Activated CD8-positive, alpha-beta memory T cell treated with anti-CD3 and anti-CD28 coated beads, Interleukin-2, amount 10 ng/mL, durations not matched to agents 7 days and 5 days (primary cell): ENCODE measurements around the gene SLIT3. TPM values are rescaled to one million over a fixed set of nuclear protein-coding genes. Genes with fewer than 3 reads are reported as not detected.

Experiments
- ATAC-seq: fragments of 150-1000 bp; cut with Tn5 transposase; one replicate; pipeline ENCODE4 v1.10.0; 2021; ENCODE audit warnings: moderate library complexity
- CTCF ChIA-PET: fragments of 350-600 bp; sonication (Branson Sonifier 250); formaldehyde crosslinking; loops from one replicate; lab custom pipeline; 2021; ENCODE audit warnings: antibody characterized with exemption; lab: Charles Lee
- DNase-seq: peaks from one replicate; pipeline ENCODE4 v3.0.0-alpha.2; 2020
- H3K27ac Mint-ChIP-seq: one replicate; pipeline ENCODE4 v1.8.0; 2021; ENCODE audit warnings: mild to moderate bottlenecking, mixed read lengths
- H3K27me3 Mint-ChIP-seq: one replicate; pipeline ENCODE4 v1.8.0; 2021; ENCODE audit warnings: mixed read lengths
- H3K36me3 Mint-ChIP-seq: one replicate; pipeline ENCODE4 v1.8.0; 2021; ENCODE audit warnings: mild to moderate bottlenecking, mixed read lengths
- H3K4me1 Mint-ChIP-seq: one replicate; pipeline ENCODE4 v1.8.0; 2021; ENCODE audit warnings: mixed read lengths
- H3K4me3 Mint-ChIP-seq: one replicate; pipeline ENCODE4 v1.8.0; 2021; ENCODE audit warnings: mild to moderate bottlenecking, moderate library complexity, mixed read lengths
- H3K9me3 Mint-ChIP-seq: one replicate; pipeline ENCODE4 v1.8.0; 2022; ENCODE audit warnings: low read depth, mixed read lengths
- total RNA-seq, 2 experiments: library from RNA; stranded (reverse); gene quantifications; one replicate each; pipeline ENCODE4 v1.2.3, GENCODE V29; 2021

SLIT3 gene
- total RNA-seq, 2 experiments from 2014 or later, result 0.09 TPM; not detected in 1

DNA sequence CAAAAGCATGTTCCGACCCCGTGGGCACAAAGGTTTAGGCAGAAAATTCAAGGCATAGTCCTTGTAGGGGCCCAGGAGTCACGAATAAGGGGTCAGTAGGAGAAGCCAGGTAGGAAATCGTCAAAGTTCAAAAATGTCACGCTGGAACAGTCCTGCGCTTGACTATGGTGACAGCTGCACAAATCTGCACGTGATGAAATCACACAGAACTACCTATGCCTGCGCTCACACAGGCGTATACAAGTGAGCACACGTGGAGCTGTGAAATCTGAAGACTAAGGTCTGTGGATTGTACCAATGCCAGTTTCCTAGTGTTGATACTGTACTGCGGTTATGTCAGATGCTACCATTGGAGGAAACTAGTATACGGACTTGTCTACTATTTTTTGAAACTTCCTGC lies 418.7 kb downstream of the SLIT3 start:
- CTCF ChIA-PET, result no interaction called here
- Mint-ChIP-seq H3K27ac (no peak overlapping the region), H3K9me3 (no peaks in the 10 kb centered on the region), H3K4me3 (no peak overlapping the region), H3K4me1 (no peaks in the 10 kb centered on the region), H3K36me3 (no peaks in the 10 kb centered on the region), H3K27me3 (peaks cover 4% of the 10 kb centered on the region)
- ATAC-seq, result no peak
- no peak for DNase-seq

DNA sequence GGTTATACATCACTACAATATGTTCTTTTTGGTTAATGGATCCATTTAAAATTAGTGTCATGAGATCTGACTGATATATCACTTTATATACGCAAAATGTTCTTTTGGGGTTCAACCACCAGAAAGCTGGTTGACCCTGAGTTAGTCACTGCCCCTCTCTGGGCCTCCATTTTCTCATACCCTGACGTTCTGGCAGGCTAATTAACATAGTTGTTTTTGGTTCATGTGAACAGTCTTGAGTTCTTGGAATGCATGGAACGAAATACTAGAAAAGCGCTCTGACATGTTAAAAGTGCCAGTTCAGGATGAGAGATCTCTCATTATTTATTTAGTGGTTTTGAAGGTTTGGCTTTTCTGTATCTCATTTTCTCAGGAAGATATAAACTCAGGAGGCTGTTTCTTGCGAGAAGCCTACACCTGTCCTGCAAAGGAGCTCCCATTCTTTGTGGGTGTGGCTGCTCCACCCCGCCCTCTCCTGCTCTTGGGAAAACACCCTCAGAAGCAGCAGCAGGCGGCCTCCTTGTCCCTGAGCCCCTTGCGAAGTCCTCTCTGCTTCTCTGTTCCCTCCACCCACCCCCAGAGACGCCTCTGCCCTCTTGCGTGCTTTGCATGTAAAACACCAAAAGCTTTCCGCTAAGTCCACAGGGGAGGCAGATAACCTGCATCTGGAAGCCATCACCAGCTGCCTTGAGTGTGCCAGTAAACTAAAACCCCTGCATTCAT lies 419.4 kb downstream of the SLIT3 start:
- DNase-seq (no peak), ATAC-seq (no peak)
- Mint-ChIP-seq H3K27me3 (peaks cover 8% of the 10 kb centered on the region), H3K4me3 (no peak overlapping the region), H3K36me3 (no peaks in the 10 kb centered on the region), H3K9me3 (no peaks in the 10 kb centered on the region), H3K27ac (no peak overlapping the region), H3K4me1 (no peaks in the 10 kb centered on the region)
- CTCF ChIA-PET, result no interaction called here

DNA sequence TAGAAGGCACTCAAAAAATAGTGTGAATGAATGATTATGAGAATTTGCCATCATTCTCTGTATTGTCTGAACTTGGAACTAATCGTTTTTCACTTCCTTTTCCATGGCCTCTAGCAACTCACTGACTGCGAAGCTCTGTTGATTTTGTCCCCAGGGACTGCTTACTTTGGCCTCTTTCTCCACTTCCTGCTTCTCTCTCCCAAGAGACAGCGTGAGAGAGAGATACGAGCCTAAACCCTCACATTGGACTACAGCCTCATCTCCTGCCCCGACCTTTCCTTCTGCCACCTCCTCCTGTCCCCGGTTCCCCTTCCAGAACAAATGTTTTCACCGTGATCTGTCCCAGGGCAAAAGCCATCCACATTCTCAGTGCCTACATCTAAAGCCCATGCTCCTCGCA lies 421.0 kb downstream of the SLIT3 start:
- H3K4me1 Mint-ChIP-seq, result no peaks in the 10 kb centered on the region
- no peak overlapping the region for H3K4me3 Mint-ChIP-seq
- CTCF ChIA-PET, result no interaction called here
- no peak overlapping the region for H3K27ac Mint-ChIP-seq
- H3K27me3 Mint-ChIP-seq, result peaks cover 11% of the 10 kb centered on the region
- ATAC-seq (no peak), DNase-seq (no peak)
- no peaks in the 10 kb centered on the region for H3K9me3 Mint-ChIP-seq
- H3K36me3 Mint-ChIP-seq, result no peaks in the 10 kb centered on the region

DNA sequence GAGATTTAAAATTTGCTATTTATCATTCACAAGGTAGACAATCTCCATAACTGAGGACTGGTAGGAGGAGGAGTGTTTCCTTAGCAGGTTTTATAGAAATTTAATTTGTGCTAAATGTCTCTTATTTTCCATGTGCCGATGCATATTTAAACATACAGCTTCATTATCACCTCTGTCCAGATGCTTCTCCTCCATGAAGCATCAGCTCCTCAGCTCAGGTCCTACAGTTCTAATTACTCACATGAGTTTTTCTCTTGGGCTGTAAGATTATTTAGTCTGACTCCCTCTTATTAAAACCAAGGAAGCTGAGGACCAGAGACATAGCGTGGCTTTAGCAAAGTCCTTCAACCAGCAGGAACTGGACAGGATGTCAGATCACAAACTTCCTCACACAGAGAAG lies 421.6 kb downstream of the SLIT3 start:
- CTCF ChIA-PET, result no interaction called here
- H3K27ac Mint-ChIP-seq, result no peak overlapping the region
- H3K4me1 Mint-ChIP-seq, result no peaks in the 10 kb centered on the region
- H3K4me3 Mint-ChIP-seq, result no peak overlapping the region
- H3K9me3 Mint-ChIP-seq, result no peaks in the 10 kb centered on the region
- H3K27me3 Mint-ChIP-seq, result peaks cover 11% of the 10 kb centered on the region
- no peak for ATAC-seq
- DNase-seq, result no peak
- no peaks in the 10 kb centered on the region for H3K36me3 Mint-ChIP-seq

DNA sequence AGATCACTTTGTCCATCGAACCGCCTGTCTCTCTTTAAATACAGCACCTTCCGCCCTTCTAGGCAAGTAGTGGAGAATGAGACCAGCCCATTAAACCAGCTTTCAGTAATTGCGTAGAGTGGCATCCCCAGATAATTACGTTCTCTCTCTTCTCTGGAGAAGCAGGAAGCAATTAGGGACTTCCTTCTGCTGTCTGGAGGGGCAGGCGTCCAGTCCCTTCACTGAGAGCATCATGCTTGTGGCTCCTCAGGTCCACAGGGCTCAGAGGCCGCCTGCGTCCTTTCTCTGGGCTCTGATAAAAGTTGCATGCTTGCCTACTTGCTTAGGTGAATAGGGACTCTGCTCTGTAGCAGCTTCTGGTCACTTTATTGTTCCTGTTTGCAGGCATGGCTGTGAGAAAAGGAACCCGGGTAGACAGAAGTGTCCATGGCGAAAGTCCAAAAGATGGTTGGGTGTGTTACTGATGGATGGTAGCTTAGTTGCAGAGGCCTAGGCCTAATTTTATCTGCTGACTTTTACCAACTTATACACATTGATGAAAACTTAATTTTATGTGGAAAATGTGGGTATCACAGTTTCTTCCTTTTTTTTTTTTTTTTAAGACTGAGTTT lies 422.7 kb downstream of the SLIT3 start:
- Mint-ChIP-seq H3K9me3 (no peaks in the 10 kb centered on the region), H3K27ac (no peak overlapping the region), H3K27me3 (peaks cover 11% of the 10 kb centered on the region), H3K4me3 (no peak overlapping the region), H3K36me3 (no peaks in the 10 kb centered on the region), H3K4me1 (no peaks in the 10 kb centered on the region)
- DNase-seq (no peak), ATAC-seq (no peak)
- CTCF ChIA-PET, result interaction anchor here (0.7 kb wide), 1 partner anchor 142 kb away, joined by 4 read pairs; no protein-coding TSS in a partner anchor

DNA sequence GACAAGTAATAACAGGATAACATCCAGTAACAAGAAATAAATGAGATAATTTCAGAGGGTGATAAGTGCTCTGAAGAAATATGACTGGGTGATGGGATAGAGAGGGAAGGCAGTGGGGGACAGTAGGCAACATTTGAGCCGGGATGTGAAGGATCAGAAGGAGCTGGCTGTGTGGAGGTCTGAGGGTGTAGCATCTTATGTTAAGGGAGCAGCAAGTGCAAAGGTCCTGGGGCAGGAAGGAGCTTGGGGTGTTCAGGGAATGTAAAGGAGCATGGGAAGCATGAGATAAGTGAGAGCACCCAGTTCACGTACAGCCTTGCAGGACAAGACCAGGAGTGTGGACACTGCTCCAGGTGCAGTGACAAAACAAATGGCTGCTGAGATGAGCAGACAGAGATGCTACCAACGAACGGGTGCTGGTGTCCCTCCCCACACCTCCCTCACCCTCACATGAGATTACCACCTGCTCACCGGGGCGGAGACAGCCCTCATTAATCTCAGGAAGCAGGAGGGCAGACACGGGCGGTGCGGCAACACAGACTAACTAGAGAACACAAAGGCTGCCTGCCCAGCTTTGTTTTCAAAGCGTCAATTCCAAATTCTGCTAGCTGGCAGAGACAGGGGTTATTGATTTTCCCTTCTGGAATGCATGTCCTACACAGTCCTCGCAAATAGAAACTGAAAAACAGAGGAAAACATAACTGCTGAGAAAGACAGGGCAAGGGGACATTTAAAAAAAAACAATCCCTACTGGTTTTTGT lies 423.6 kb downstream of the SLIT3 start:
- no peaks in the 10 kb centered on the region for H3K36me3 Mint-ChIP-seq
- H3K9me3 Mint-ChIP-seq, result no peaks in the 10 kb centered on the region
- ATAC-seq (no peak), DNase-seq (no peak)
- no peak overlapping the region for H3K27ac Mint-ChIP-seq
- CTCF ChIA-PET, result no interaction called here
- H3K4me3 Mint-ChIP-seq, result no peak overlapping the region
- H3K27me3 Mint-ChIP-seq, result peaks cover 11% of the 10 kb centered on the region
- no peaks in the 10 kb centered on the region for H3K4me1 Mint-ChIP-seq

DNA sequence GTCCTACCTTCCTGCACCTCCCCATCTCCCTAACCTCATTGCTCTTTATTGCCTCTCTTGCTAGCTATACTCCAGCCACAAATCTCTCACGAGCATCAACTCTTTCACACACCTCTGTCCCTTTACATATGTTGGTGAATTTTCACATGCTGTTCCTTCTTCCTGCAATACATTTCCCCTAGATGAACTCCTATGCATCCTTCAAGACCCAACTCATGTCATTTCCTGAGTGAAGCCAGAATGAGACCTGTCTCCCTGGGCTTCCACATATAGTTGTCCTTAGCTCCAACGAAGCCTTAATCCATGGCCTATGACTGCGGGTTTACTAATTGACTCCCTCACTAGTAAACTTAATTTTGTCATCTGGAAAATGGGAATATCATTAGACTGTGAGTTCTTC lies 424.5 kb downstream of the SLIT3 start:
- Mint-ChIP-seq H3K4me3 (no peak overlapping the region), H3K4me1 (no peaks in the 10 kb centered on the region), H3K36me3 (no peaks in the 10 kb centered on the region), H3K27me3 (peaks cover 13% of the 10 kb centered on the region), H3K9me3 (no peaks in the 10 kb centered on the region), H3K27ac (no peak overlapping the region)
- ATAC-seq (no peak), DNase-seq (no peak)
- CTCF ChIA-PET, result no interaction called here

DNA sequence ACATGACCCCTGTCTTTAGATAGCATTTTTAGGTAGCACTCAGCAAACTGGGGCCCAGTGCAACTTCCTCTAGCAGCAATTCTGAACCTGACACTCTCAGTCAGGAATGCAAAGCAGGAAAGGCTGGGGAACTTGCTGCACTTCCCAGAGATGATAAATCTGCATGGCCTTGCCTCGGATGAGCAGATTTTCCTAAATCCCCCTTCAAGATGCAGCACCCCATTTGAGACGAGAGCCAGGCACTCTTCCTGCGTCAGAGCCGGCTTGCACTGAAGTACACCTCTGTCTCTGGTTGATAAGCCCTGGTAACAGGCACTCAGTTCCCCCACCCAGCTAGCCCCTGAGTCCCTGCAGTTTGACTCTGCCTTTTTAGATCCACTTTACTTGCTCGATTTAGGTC lies 425.1 kb downstream of the SLIT3 start:
- H3K4me3 Mint-ChIP-seq, result no peak overlapping the region
- H3K27me3 Mint-ChIP-seq, result peaks cover 13% of the 10 kb centered on the region
- H3K9me3 Mint-ChIP-seq, result no peaks in the 10 kb centered on the region
- DNase-seq (no peak), ATAC-seq (no peak)
- no peaks in the 10 kb centered on the region for H3K4me1 Mint-ChIP-seq
- H3K36me3 Mint-ChIP-seq, result no peaks in the 10 kb centered on the region
- H3K27ac Mint-ChIP-seq, result no peak overlapping the region
- CTCF ChIA-PET, result no interaction called here

DNA sequence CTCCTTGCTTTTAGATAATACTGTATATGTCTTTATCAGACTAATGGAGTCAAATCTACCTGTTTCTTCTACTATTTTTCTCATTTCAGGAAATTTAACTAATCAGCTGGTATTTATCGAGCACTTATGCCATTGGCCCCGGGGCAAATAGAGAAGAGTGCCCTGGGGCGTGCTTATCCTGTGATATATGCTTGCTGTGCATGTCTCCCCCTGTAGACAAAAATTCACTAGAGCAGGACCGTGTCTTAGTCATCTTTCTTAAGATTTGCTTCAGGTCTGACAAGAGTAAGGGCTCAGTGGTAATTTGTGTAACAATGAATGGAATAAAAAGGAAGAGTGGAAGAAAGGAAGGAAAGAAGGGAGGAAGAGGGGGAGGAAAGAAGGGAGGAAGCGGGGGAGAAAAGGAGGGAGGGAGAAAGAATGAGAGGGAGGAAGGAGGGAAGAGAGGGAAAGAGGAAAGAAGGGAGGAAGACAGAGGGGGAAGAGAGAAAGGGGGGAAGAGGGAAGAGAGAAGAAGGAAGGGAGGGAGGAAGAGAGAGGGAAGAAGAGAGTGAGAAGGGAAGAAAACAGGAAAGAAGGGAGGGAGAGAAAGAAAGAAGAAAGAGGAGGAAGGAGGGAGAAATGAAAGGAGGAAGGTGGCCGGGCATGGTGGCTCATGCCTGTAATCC lies 426.1 kb downstream of the SLIT3 start:
- peaks cover 11% of the 10 kb centered on the region for H3K27me3 Mint-ChIP-seq
- no peak overlapping the region for H3K27ac Mint-ChIP-seq
- no peaks in the 10 kb centered on the region for H3K4me1 Mint-ChIP-seq
- H3K9me3 Mint-ChIP-seq, result no peaks in the 10 kb centered on the region
- no peak for ATAC-seq
- CTCF ChIA-PET, result no interaction called here
- no peaks in the 10 kb centered on the region for H3K36me3 Mint-ChIP-seq
- DNase-seq, result no peak
- no peak overlapping the region for H3K4me3 Mint-ChIP-seq

DNA sequence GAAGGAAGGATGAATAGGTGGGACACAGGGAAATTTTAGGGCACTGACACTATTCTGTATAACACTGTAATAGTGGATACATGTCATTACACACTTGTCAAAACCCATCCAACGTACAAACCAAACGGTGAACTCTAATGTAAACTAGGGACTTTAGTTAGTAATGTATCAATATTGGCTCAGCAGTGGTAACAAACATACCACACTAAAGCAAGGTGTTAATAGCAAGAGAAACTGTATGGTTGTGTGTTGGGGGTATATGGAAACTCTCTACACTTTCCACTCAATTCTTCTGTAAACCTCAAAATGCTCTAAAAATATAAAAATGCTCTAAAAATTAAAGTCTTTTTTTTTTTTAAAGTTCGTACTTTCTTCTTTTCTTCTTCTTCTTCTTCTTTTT lies 428.7 kb downstream of the SLIT3 start:
- Mint-ChIP-seq H3K36me3 (no peaks in the 10 kb centered on the region), H3K4me3 (no peak overlapping the region), H3K27me3 (peaks cover 9% of the 10 kb centered on the region), H3K9me3 (no peaks in the 10 kb centered on the region), H3K27ac (no peak overlapping the region), H3K4me1 (no peaks in the 10 kb centered on the region)
- ATAC-seq, result no peak
- no peak for DNase-seq
- CTCF ChIA-PET, result no interaction called here

DNA sequence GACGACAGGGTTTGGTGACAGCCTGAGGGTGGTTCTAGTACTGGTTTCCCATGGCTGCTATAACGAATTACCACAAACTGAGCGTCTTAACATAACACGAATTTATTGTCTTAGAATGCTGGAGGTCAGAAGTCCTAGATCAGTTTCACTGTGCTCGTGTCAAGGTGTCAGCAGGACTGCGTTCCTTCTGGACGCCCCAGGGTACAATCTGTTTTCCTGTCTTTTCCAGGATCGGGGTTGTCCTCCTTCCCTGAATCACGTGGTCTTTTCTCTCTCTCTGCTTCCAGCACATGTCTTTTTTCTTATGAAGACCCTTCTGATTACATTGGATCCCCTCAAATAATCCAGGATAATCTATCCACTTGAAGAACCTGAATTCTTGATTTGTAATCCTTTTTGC lies 430.0 kb downstream of the SLIT3 start:
- ATAC-seq (no peak), DNase-seq (no peak)
- Mint-ChIP-seq H3K4me1 (no peaks in the 10 kb centered on the region), H3K9me3 (no peaks in the 10 kb centered on the region), H3K27ac (no peak overlapping the region), H3K4me3 (no peak overlapping the region), H3K36me3 (no peaks in the 10 kb centered on the region), H3K27me3 (peaks cover 6% of the 10 kb centered on the region)
- CTCF ChIA-PET, result no interaction called here

DNA sequence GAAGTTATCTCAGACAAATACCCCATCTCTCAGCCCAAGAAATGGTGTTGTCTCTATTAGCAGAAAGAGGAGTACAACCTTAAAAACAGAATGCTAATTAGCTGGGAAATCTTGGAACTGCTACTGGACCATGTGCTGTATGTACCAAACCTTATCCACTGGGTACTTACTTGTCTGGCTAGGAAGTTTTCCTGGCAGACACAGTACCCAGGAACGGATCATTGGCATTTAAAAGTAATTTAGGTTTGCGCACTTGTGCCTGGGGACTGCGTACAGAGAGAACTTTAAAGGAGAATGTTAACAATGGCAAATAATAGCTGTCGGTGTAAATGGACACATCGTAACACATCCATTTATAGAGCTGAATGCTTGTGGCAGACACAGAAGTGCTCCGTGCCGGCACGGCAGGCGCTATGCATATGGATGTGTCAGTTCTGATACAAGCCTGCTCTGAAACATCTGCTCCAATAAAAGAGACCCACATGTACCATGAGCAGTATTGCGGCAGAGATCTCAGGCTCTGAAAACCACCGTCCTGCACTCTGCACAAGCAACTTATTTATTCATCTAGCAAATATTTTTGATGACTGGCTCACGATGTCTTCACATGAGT lies 431.2 kb downstream of the SLIT3 start:
- no peaks in the 10 kb centered on the region for H3K36me3 Mint-ChIP-seq
- ATAC-seq (no peak), DNase-seq (no peak)
- peaks cover 3% of the 10 kb centered on the region for H3K27me3 Mint-ChIP-seq
- H3K27ac Mint-ChIP-seq, result no peak overlapping the region
- H3K9me3 Mint-ChIP-seq, result no peaks in the 10 kb centered on the region
- CTCF ChIA-PET, result no interaction called here
- H3K4me1 Mint-ChIP-seq, result no peaks in the 10 kb centered on the region
- no peak overlapping the region for H3K4me3 Mint-ChIP-seq

DNA sequence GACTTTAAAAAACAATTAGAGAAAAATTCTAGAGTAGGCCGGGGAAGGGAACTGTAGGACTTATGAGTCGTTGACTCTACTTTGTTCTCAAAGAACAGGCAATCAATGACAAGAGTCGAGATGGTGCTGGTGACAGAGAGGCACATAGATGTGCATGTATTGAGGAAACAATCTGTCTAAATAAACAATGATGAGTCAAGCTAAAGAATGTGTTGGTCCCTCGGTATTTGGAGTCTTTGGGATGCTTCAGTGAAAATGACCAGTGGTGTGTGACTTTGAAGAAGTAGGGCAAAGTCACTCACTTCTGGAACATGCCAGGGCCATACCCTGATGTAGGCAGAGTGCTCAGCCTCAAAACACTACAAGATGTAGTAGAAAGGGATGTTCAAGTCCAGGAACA lies 433.7 kb downstream of the SLIT3 start:
- Mint-ChIP-seq H3K4me1 (no peaks in the 10 kb centered on the region), H3K27ac (no peak overlapping the region), H3K27me3 (peaks cover 3% of the 10 kb centered on the region), H3K4me3 (no peak overlapping the region), H3K9me3 (no peaks in the 10 kb centered on the region), H3K36me3 (no peaks in the 10 kb centered on the region)
- CTCF ChIA-PET, result no interaction called here
- no peak for DNase-seq
- ATAC-seq, result no peak
